K562 (cell line): ENCODE results near the gene ROM1. TPM values are rescaled to one million over a fixed set of nuclear protein-coding genes. Genes with fewer than 3 reads are reported as not detected.

Experiments used
- ATAC-seq: fragments of 200-7000 bp; cut with Tn5 transposase; 3 replicates; pipeline ENCODE4 v1.9.1; 2020; ENCODE audit warnings: moderate library complexity
- BruUV-seq: library from RNA; stranded (reverse); fragments of 400-500 nt; replicated peaks from 2 replicates; lab custom pipeline; 2021; lab: Mats Ljungman, UMichigan
- CTCF ChIA-PET: fragments of 300-600 bp; formaldehyde crosslinking; extraction: SDS; loops from one replicate; lab custom pipeline; 2021; ENCODE audit warnings: low intra/inter-chr PET ratio; lab: Yijun Ruan, JAX
- POLR2A ChIA-PET: fragments of 300-600, 350-650 bp; sonication (Branson Sonifier 250); formaldehyde crosslinking; extraction: SDS; loops from one replicate; lab custom pipeline; 2021; ENCODE audit warnings: antibody characterized with exemption, inconsistent platforms; lab: Yijun Ruan, JAX
- DNase-seq, 4 experiments: peaks; one replicate each; pipeline versions ENCODE4 v3.0.0 to v3.0.0-alpha.2; 2011 to 2018; ENCODE audit warnings: low spot score in 3 of 4, mixed read lengths in 3 of 4; ENCODE audit errors: extremely low read depth in 1 of 4
- FAIRE-seq: peaks from 2 replicates; lab custom pipeline; 2011; peaks lifted over from hg19 to GRCh38; lab: Jason Lieb, UNC
- H2AFZ ChIP-seq: 2 replicates; pipeline ENCODE4 v1.6.0; 2011; ENCODE audit warnings: low read depth, low read length, control low read depth, inconsistent platforms
- H3K27ac ChIP-seq: fragments of 200-600 bp; 3 replicates; pipeline ENCODE4 v1.8.0; 2011; ENCODE audit warnings: low read depth, mild to moderate bottlenecking, control low read depth, inconsistent platforms, low read length, moderate library complexity, mixed read lengths; ENCODE audit errors: extremely low read depth
- H3K27me3 ChIP-seq, 2 experiments: fragments of 300-600 bp in 1 of 2; 2 replicates in 1 of 2; 3 replicates in 1 of 2; pipeline versions ENCODE4 v1.6.0 to v1.8.0; 2011; ENCODE audit warnings: inconsistent platforms in 2 of 2, low read length in 2 of 2, mild to moderate bottlenecking in 1 of 2, mixed read lengths in 1 of 2, moderate library complexity in 1 of 2; ENCODE audit not compliant: control insufficient read depth in 2 of 2, insufficient read depth in 2 of 2
- H3K36me3 ChIP-seq: fragments of 300-600 bp; 3 replicates; pipeline ENCODE4 v1.8.0; 2011; ENCODE audit warnings: mild to moderate bottlenecking, low read length, inconsistent platforms; ENCODE audit not compliant: control insufficient read depth, insufficient read depth
- H3K4me1 ChIP-seq, 2 experiments: fragments of 200-600 bp in 1 of 2; replicated peaks in 1 of 2; 2 replicates in 1 of 2; 3 replicates in 1 of 2; pipeline versions ENCODE4 v1.5.1 to v1.8.0; 2011; ENCODE audit warnings: inconsistent platforms in 2 of 2, low read length in 2 of 2, mild to moderate bottlenecking in 1 of 2, mixed read lengths in 1 of 2, moderate library complexity in 1 of 2; ENCODE audit not compliant: control insufficient read depth in 2 of 2, insufficient read depth in 2 of 2
- H3K4me2 ChIP-seq: 2 replicates; pipeline ENCODE4 v1.6.1; 2011; ENCODE audit warnings: low read length, control low read depth, inconsistent platforms, mixed read lengths; ENCODE audit not compliant: insufficient read depth
- H3K4me3 ChIP-seq: fragments of 200-600 bp; sonication (generic), shearing (Covaris generic); 2 replicates; pipeline ENCODE4 v1.5.1; 2016; ENCODE audit warnings: control low read depth, inconsistent platforms
- H3K79me2 ChIP-seq: fragments of 200-600 bp; 3 replicates; pipeline ENCODE4 v1.8.0; 2011; ENCODE audit warnings: low read length, inconsistent platforms; ENCODE audit not compliant: control insufficient read depth, insufficient read depth
- H3K9ac ChIP-seq, 2 experiments: 2 replicates each; pipeline versions ENCODE4 v1.6.0 to v1.6.1; 2011; ENCODE audit warnings: low read depth in 2 of 2, low read length in 2 of 2, control low read depth in 1 of 2, inconsistent platforms in 1 of 2, mild to moderate bottlenecking in 1 of 2, mixed read lengths in 1 of 2; ENCODE audit not compliant: insufficient read depth in 1 of 2
- H3K9me1 ChIP-seq: one replicate; pipeline ENCODE4 v1.6.0; 2011; ENCODE audit warnings: inconsistent platforms, mild to moderate bottlenecking, low read length, moderate library complexity; ENCODE audit not compliant: control insufficient read depth, insufficient read depth
- H3K9me3 ChIP-seq: replicated peaks from 2 replicates; pipeline ENCODE4 v1.5.1; 2011; ENCODE audit warnings: low read depth, low read length, inconsistent platforms; ENCODE audit not compliant: control insufficient read depth, insufficient read depth
- H4K20me1 ChIP-seq: replicated peaks from 2 replicates; pipeline ENCODE4 v1.6.1; 2011; ENCODE audit warnings: low read length, inconsistent platforms, mixed read lengths; ENCODE audit not compliant: control insufficient read depth, insufficient read depth
- ARID1B ChIP-seq: fragments of 450-650 bp; IDR thresholded peaks from 2 replicates; pipeline ENCODE4 v1.6.1; 2016; ENCODE audit warnings: antibody characterized with exemption, mild to moderate bottlenecking, inconsistent platforms
- CHD2 ChIP-seq: IDR thresholded peaks from 2 replicates; pipeline ENCODE4 v1.6.1; 2011; ENCODE audit warnings: low read depth, low read length
- CREB1 ChIP-seq, 2 experiments: sonication (generic) in 1 of 2; formaldehyde crosslinking in 1 of 2; IDR thresholded peaks; 2 replicates each; pipeline versions ENCODE4 v1.6.1 to v1.8.0; 2012 to 2022; ENCODE audit warnings: inconsistent platforms in 1 of 2, mild to moderate bottlenecking in 1 of 2, missing genetic modification reagents in 1 of 2, moderate library complexity in 1 of 2
- ESRRA ChIP-seq: fragments of 450-650 bp; IDR thresholded peaks from 2 replicates; pipeline ENCODE4 v1.6.1; 2014; ENCODE audit warnings: low read depth, mild to moderate bottlenecking, moderate library complexity, borderline replicate concordance
- KAT7 ChIP-seq: sonication (generic); formaldehyde crosslinking; IDR thresholded peaks from 2 replicates; pipeline ENCODE4 v1.8.0; 2022; ENCODE audit warnings: missing genetic modification reagents, mild to moderate bottlenecking, borderline replicate concordance
- MECOM ChIP-seq: fragments of 250-450 bp; sonication (Bioruptor Pico); IDR thresholded peaks from 2 replicates; pipeline ENCODE4 v1.8.0; 2022; ENCODE audit warnings: inconsistent platforms
- PCBP1 ChIP-seq: fragments of 200-400 bp; formaldehyde crosslinking; IDR thresholded peaks from 2 replicates; pipeline ENCODE4 v1.6.1; 2018; ENCODE audit warnings: mild to moderate bottlenecking, low read depth, low read length; ENCODE audit not compliant: poor library complexity, severe bottlenecking
- SIN3A ChIP-seq, 2 experiments: fragments of 150-350 bp in 1 of 2; IDR thresholded peaks; 2 replicates each; pipeline ENCODE4 v1.6.1; 2011 to 2016; ENCODE audit warnings: borderline replicate concordance in 2 of 2, low read depth in 2 of 2, low read length in 2 of 2, mild to moderate bottlenecking in 2 of 2, moderate library complexity in 2 of 2; ENCODE audit not compliant: control insufficient read depth in 1 of 2
- TAL1 ChIP-seq: fragments of 450-650 bp; IDR thresholded peaks from 2 replicates; pipeline ENCODE4 v1.6.1; 2016; ENCODE audit warnings: mild to moderate bottlenecking
- TCF3 ChIP-seq: sonication (generic); formaldehyde crosslinking; IDR thresholded peaks from 2 replicates; pipeline ENCODE4 v1.4.0; 2020; ENCODE audit warnings: mild to moderate bottlenecking, missing genetic modification reagents
- TEAD1 ChIP-seq, 2 experiments: fragments of 450-650 bp in 1 of 2; sonication (generic) in 1 of 2; formaldehyde crosslinking; IDR thresholded peaks; 2 replicates each; pipeline versions ENCODE4 v1.4.0 to v1.8.0; 2020 to 2022; ENCODE audit warnings: mild to moderate bottlenecking in 2 of 2, missing genetic modification reagents in 1 of 2
- YY1 ChIP-seq, 3 experiments: IDR thresholded peaks; 2 replicates each; pipeline ENCODE4 v1.6.1; 2011; ENCODE audit warnings: low read length in 2 of 3, mild to moderate bottlenecking in 2 of 3, moderate library complexity in 2 of 3, borderline replicate concordance in 1 of 3, control low read depth in 1 of 3, low read depth in 1 of 3; ENCODE audit not compliant: insufficient read depth in 3 of 3, insufficient replicate concordance in 2 of 3, control insufficient read depth in 1 of 3, insufficient read length in 1 of 3; ENCODE audit errors: extremely low read depth in 1 of 3
- ZBTB1 ChIP-seq: sonication (generic); formaldehyde crosslinking; IDR thresholded peaks from 2 replicates; pipeline ENCODE4 v1.8.1; 2023; ENCODE audit warnings: missing genetic modification reagents, low read depth, mild to moderate bottlenecking, borderline replicate concordance
- WGBS: fragments of 100-300 bp; shearing (Covaris generic); methylation state at CpG from one replicate; pipeline ENCODE4 v1.1.6; 2016; ENCODE audit warnings: low coverage, mixed read lengths; ENCODE audit not compliant: insufficient coverage; ENCODE audit errors: missing lambda C conversion rate; 5-methylcytosine and 5-hydroxymethylcytosine counted together
- in situ Hi-C: fragments of 300-500 bp; cut with MboI; formaldehyde crosslinking; loops from 4 replicates; pipeline ENCODE4 v1.15.0; 2018; ENCODE audit warnings: inconsistent platforms, mixed read lengths
- intact Hi-C: fragments of 100-400 bp; cut with micrococcal nuclease; formaldehyde crosslinking; loops from 2 replicates; pipeline ENCODE4 v1.14.2; 2022
- polyA plus RNA-seq, 8 experiments: library from polyadenylated mRNA; depleted of rRNA in 4 of 8; stranded (reverse) in 5 of 8; unstranded in 3 of 8; fragments of >200 nt; fragmentation: Nextera tagmentation in 2 of 8; fragmentation: Illumina TruSeq in 1 of 8; extraction: Ambion mirVana in 2 of 8; extraction: Trizol in 1 of 8; gene quantifications; 2 replicates each; pipeline versions ENCODE4 v1.2.1 to v1.2.3, GENCODE V29; 2011 to 2014; ENCODE audit warnings: inconsistent platforms in 1 of 8, missing spikeins in 1 of 8
- total RNA-seq, 7 experiments: library from RNA; depleted of rRNA in 6 of 7; stranded (reverse); fragments of >200 nt in 6 of 7; fragmentation: Illumina TruSeq in 2 of 7; extraction: Trizol in 2 of 7; gene quantifications; 2 replicates each; pipeline versions ENCODE4 v1.2.1 to v1.2.3, GENCODE V29; 2011 to 2021; ENCODE audit warnings: low replicate concordance in 1 of 7
- TF ChIP-seq, protein P1 (sequence below): fragments of 450-650 bp; IDR thresholded peaks from 2 replicates; pipeline ENCODE4 v1.6.1; 2017; ENCODE audit warnings: antibody characterized with exemption, mild to moderate bottlenecking

Gene ROM1
- total and polyA plus RNA-seq, 9 of the 15 experiments (the other 6 are each of a cell fraction or from before 2014, with no cell fraction given) = 0.75 to 4.0 (median 2.6) TPM

DNA sequence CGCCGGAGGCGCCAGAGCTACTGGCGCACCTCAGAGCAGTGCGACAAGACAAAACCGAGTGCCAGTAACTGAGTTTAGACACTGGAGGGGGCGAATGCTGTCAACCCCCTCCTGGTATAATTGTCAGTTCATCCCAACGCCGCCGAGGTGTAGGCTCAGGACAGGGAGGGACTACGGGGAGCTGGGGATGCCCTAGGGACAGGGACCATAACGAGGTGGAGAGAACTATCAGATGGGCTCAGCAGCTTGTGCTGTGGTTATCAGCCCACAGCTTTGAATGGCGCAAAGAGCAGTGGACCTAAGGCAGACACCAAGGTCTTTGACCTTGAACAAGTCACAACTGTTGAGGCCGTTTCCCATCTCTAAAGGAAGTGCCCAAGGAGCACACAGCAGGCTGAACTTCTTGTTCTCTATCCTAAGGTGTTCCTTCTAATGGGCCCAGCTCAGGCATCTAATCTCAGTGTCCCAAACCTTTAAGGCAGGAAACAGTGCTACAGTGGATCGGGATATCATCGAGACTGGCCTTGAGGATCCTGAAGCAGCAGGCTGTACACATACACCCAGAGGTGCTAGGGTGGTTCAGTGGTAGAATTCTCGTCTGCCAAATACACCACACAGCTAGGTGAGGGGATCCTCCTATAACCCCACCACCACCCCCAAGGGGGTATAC, 20.8 kb upstream of the ROM1 start:
- 6% methylated on average over 17 of the region's 17 CpGs for WGBS
- intact Hi-C loops = loop anchor here (2.0 to 10.0 kb wide), 5 partner anchors 100 to 293 kb away; partner anchors contain the start of genes HNRNPUL2, SLC3A2 and TTC9C
- no peaks in the 10 kb centered on the region for H4K20me1 ChIP-seq
- in situ Hi-C loops = no loop called here
- DNase-seq (peak in 2 of 4 experiments; percentile 59 to 82), ATAC-seq (peak; percentile 65), FAIRE-seq (peak; percentile 95)
- H3K9me3 ChIP-seq = no peaks in the 10 kb centered on the region
- ChIA-PET POLR2A (interaction anchor here (0.5 to 2.9 kb wide), 44 partner anchors 9 to 260 kb away, joined by 3 to 45 read pairs (median 5); partner anchors contain the start of genes AHNAK, B3GAT3, BSCL2 and C11orf98), CTCF (interaction anchor here (0.6 to 0.8 kb wide), 2 partner anchors 20 to 178 kb away, joined by 3 read pairs; partner anchors contain the start of gene EML3)
- peak overlapping the region; percentile 90 for H3K27ac ChIP-seq
- no peaks in the 10 kb centered on the region for H3K9me1 ChIP-seq
- H3K36me3 ChIP-seq = peaks cover 71% of the 10 kb centered on the region
- peak overlapping the region; percentile 89 for H2AFZ ChIP-seq
- peaks cover 24 to 25% of the 10 kb centered on the region in 2 experiments for H3K4me1 ChIP-seq
- BruUV-seq = no TSS peak
- H3K9ac ChIP-seq = peak overlapping the region; percentile 86 to 92
- peak overlapping the region; percentile 63 for H3K4me3 ChIP-seq
- no peaks in the 10 kb centered on the region for H3K27me3 ChIP-seq
- peak overlapping the region; percentile 98 for H3K4me2 ChIP-seq
- peaks cover 52% of the 10 kb centered on the region for H3K79me2 ChIP-seq
- TF ChIP-seq MECOM (CRISPR knock-in tag) = no peak
- peak; percentile 48; the same call in 1 of the 2 replicates for TF ChIP-seq TCF3
- 0 out of 2 replicates have a peak, but pooled peaks have one; percentile 51 for TF ChIP-seq KAT7 (CRISPR knock-in tag)
- TF ChIP-seq ARID1B = peak; percentile 48; the same call in 1 of the 2 replicates
- TF ChIP-seq TAL1 = peak; percentile 26; the same call in 1 of the 2 replicates
- 0 out of 4 replicates have a peak, but pooled peaks of 1 of the 2 experiments have one; percentile 19 for TF ChIP-seq SIN3A (IDR thresholded peaks at IDR 0.05; ENCODE audit: borderline replicate concordance in 2 of 2, control insufficient read depth in 1 of 2, low read depth in 2 of 2, low read length in 2 of 2)
- 0 out of 2 replicates have a peak, but pooled peaks have one; percentile 13 for TF ChIP-seq CREB1 (IDR thresholded peaks at IDR 0.05)
- no peak for TF ChIP-seq CREB1 (CRISPR knock-in tag; IDR thresholded peaks at IDR 0.05)
- TF ChIP-seq PCBP1 = no peak
- TF ChIP-seq YY1 (IDR thresholded peaks at IDR 0.05; ENCODE audit: borderline replicate concordance in 1 of 3, control insufficient read depth in 1 of 3, extremely low read depth in 1 of 3, insufficient read depth in 3 of 3, insufficient read length in 1 of 3, insufficient replicate concordance in 2 of 3, low read depth in 1 of 3, low read length in 2 of 3) = peak in 1 of 3 experiments; percentile 38
- TF ChIP-seq ESRRA = peak; percentile 91
- TF ChIP-seq TEAD1 (CRISPR knock-in tag; IDR thresholded peaks at IDR 0.05) = no peak
- 0 out of 2 replicates have a peak, but pooled peaks have one; percentile 52 for TF ChIP-seq ZBTB1
- TF ChIP-seq, protein P1, sequence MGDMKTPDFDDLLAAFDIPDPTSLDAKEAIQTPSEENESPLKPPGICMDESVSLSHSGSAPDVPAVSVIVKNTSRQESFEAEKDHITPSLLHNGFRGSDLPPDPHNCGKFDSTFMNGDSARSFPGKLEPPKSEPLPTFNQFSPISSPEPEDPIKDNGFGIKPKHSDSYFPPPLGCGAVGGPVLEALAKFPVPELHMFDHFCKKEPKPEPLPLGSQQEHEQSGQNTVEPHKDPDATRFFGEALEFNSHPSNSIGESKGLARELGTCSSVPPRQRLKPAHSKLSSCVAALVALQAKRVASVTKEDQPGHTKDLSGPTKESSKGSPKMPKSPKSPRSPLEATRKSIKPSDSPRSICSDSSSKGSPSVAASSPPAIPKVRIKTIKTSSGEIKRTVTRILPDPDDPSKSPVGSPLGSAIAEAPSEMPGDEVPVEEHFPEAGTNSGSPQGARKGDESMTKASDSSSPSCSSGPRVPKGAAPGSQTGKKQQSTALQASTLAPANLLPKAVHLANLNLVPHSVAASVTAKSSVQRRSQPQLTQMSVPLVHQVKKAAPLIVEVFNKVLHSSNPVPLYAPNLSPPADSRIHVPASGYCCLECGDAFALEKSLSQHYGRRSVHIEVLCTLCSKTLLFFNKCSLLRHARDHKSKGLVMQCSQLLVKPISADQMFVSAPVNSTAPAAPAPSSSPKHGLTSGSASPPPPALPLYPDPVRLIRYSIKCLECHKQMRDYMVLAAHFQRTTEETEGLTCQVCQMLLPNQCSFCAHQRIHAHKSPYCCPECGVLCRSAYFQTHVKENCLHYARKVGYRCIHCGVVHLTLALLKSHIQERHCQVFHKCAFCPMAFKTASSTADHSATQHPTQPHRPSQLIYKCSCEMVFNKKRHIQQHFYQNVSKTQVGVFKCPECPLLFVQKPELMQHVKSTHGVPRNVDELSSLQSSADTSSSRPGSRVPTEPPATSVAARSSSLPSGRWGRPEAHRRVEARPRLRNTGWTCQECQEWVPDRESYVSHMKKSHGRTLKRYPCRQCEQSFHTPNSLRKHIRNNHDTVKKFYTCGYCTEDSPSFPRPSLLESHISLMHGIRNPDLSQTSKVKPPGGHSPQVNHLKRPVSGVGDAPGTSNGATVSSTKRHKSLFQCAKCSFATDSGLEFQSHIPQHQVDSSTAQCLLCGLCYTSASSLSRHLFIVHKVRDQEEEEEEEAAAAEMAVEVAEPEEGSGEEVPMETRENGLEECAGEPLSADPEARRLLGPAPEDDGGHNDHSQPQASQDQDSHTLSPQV = peak; percentile 15; the same call in 1 of the 2 replicates
- TF ChIP-seq CHD2 = 0 out of 2 replicates have a peak, but pooled peaks have one; percentile 24
